DOHH2 (cell line): ENCODE measurements around the gene RRAGC.
A peak's percentile ranks its signal among the peaks of the same experiment; 100 is the strongest.
"Not testable (repeated sequence)": the region's sequence is repeated elsewhere in the genome, so short reads cannot be mapped to it uniquely, and the experiment has no call there.

Experiments used
- H3F3A ChIP-seq: fragments of 200-600 bp; sonication (generic), shearing (Covaris generic); 2 replicates; pipeline ENCODE4 v1.6.0; 2016; ENCODE audit warnings: antibody characterized with exemption, mild to moderate bottlenecking; ENCODE audit not compliant: control insufficient read depth, insufficient read depth
- H3K27ac ChIP-seq: fragments of 200-600 bp; sonication (generic); 2 replicates; pipeline ENCODE4 v1.5.1; 2014; ENCODE audit warnings: low read depth, mild to moderate bottlenecking, low read length, moderate library complexity
- H3K27me3 ChIP-seq: fragments of 200-600 bp; sonication (generic); 2 replicates; pipeline ENCODE4 v1.6.1; 2014; ENCODE audit warnings: mild to moderate bottlenecking, low read length, mixed read lengths; ENCODE audit not compliant: control insufficient read depth
- H3K36me3 ChIP-seq: fragments of 200-600 bp; sonication (generic); 2 replicates; pipeline ENCODE4 v1.6.1; 2014; ENCODE audit warnings: mild to moderate bottlenecking, low read length, moderate library complexity, mixed read lengths; ENCODE audit not compliant: control insufficient read depth
- H3K4me1 ChIP-seq: fragments of 200-600 bp; sonication (generic); 2 replicates; pipeline ENCODE4 v1.6.1; 2014; ENCODE audit warnings: mild to moderate bottlenecking, low read length, mixed read lengths; ENCODE audit not compliant: control insufficient read depth
- H3K4me2 ChIP-seq: fragments of 200-600 bp; sonication (generic); 2 replicates; pipeline ENCODE4 v1.6.0; 2014; ENCODE audit warnings: mild to moderate bottlenecking, low read length, moderate library complexity
- H3K4me3 ChIP-seq: fragments of 200-600 bp; sonication (generic); 2 replicates; pipeline ENCODE4 v1.5.1; 2014; ENCODE audit warnings: mild to moderate bottlenecking, low read length, mixed read lengths
- H3K79me2 ChIP-seq: fragments of 200-600 bp; sonication (generic); 2 replicates; pipeline ENCODE4 v1.6.1; 2014; ENCODE audit warnings: mild to moderate bottlenecking, low read length, mixed read lengths; ENCODE audit not compliant: control insufficient read depth
- H3K9me2 ChIP-seq: fragments of 200-600 bp; sonication (generic); replicated peaks from 2 replicates; pipeline ENCODE4 v1.6.1; 2014; ENCODE audit warnings: mild to moderate bottlenecking, low read length, mixed read lengths; ENCODE audit not compliant: control insufficient read depth
- H3K9me3 ChIP-seq: fragments of 200-600 bp; sonication (generic); 2 replicates; pipeline ENCODE4 v1.6.1; 2014; ENCODE audit warnings: antibody characterized with exemption, low read length, mixed read lengths; ENCODE audit not compliant: control insufficient read depth, insufficient read depth
- H4K20me1 ChIP-seq: fragments of 200-600 bp; sonication (generic); 2 replicates; pipeline ENCODE4 v1.6.0; 2014; ENCODE audit warnings: low read depth, mild to moderate bottlenecking, antibody characterized with exemption, low read length, moderate library complexity; ENCODE audit not compliant: control insufficient read depth, insufficient read depth
- EZH2phosphoT487 ChIP-seq: fragments of 200-600 bp; sonication (generic); IDR thresholded peaks from 2 replicates; pipeline ENCODE4 v1.6.1; 2017; ENCODE audit warnings: borderline replicate concordance, mild to moderate bottlenecking, antibody characterized with exemption, low read length, moderate library complexity, mixed read lengths
- TF ChIP-seq, protein P1 (sequence below): fragments of 200-600 bp; sonication (generic); IDR thresholded peaks from one replicate; pipeline ENCODE4 v1.5.1; 2014; ENCODE audit warnings: antibody characterized with exemption, mild to moderate bottlenecking, low read depth, low read length; ENCODE audit not compliant: poor library complexity, severe bottlenecking

RRAGC gene

DNA sequence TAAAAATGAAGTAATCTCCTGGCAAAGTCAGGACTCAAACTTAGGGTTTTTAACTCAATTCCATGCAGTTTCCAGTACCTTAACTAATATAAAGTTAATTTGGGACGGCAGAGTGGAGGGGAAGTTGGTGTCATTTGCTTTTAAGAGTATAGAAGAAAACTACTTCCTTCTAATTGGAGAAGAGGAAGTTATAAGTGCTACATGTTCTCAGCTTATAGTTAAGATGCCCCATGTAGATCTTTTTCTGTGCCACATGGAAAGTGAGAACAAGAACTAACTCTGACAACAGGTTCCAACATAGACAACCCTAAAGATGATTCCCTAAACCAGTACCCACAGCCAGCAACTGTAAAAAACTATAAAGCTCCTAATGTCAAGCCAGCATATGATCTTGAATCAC lies 11.5 kb downstream of the RRAGC start:
- Histone ChIP-seq H3K4me1 (peaks cover 16% of the 10 kb centered on the region), H3K4me3 (0 out of 2 replicates have a peak overlapping the region, but pooled peaks have one; percentile 9), H3K79me2 (no peaks in the 10 kb centered on the region), H3K27ac (peak overlapping the region; percentile 33), H3K4me2 (peak overlapping the region; percentile 43), H3K36me3 (peaks cover 45% of the 10 kb centered on the region), H3K27me3 (no peaks in the 10 kb centered on the region), H3K9me3 (no peaks in the 10 kb centered on the region), H3F3A (peaks cover 4% of the 10 kb centered on the region; the same call in 1 of the 2 replicates), H3K9me2 (no peaks in the 10 kb centered on the region), H4K20me1 (no peaks in the 10 kb centered on the region)
- TF ChIP-seq EZH2phosphoT487: no peak
- TF ChIP-seq, protein P1, sequence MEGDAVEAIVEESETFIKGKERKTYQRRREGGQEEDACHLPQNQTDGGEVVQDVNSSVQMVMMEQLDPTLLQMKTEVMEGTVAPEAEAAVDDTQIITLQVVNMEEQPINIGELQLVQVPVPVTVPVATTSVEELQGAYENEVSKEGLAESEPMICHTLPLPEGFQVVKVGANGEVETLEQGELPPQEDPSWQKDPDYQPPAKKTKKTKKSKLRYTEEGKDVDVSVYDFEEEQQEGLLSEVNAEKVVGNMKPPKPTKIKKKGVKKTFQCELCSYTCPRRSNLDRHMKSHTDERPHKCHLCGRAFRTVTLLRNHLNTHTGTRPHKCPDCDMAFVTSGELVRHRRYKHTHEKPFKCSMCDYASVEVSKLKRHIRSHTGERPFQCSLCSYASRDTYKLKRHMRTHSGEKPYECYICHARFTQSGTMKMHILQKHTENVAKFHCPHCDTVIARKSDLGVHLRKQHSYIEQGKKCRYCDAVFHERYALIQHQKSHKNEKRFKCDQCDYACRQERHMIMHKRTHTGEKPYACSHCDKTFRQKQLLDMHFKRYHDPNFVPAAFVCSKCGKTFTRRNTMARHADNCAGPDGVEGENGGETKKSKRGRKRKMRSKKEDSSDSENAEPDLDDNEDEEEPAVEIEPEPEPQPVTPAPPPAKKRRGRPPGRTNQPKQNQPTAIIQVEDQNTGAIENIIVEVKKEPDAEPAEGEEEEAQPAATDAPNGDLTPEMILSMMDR: no peak

DNA sequence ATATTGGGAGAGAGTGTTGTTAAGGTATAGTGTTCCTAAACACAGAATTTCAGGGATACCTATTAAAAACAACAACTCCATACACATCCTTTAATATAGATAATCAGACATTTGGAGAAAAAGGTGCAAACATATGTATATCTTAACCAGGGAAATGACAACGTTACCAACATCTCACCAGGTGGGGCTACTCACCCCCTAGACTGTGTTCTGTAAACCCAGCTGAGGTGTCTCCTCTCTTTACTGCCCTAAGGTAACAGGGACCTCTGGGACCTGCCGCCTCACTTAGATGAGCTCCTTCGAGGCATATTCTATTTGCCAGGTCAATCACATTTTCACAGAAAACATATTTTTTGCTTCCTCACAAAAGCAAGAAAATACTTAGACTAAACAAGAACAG lies 13.4 kb downstream of the RRAGC start:
- no peaks in the 10 kb centered on the region for H3K79me2 ChIP-seq
- no peak for TF ChIP-seq EZH2phosphoT487
- TF ChIP-seq, protein P1: no peak

DNA sequence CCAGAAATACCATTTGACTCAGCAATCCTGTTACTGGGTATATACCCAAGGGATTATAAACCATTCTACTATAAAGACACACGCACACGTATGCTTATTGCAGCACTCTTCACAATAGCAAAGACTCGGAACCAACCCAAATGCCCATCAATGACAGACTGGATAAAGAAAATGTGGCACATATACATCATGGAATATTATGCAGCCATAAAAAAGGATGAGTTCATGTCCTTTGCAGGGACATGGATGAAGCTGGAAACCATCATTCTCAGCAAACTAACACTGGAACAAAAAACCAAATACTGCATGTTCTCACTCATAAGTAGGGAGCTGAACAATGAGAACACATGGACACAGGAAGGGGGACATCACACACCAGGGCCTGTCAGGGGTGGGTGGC lies 14.5 kb downstream of the RRAGC start:
- H3K9me2 ChIP-seq, H3K4me2 ChIP-seq, H3F3A ChIP-seq, H3K79me2 ChIP-seq, H3K27ac ChIP-seq, H4K20me1 ChIP-seq, H3K27me3 ChIP-seq, H3K9me3 ChIP-seq, H3K4me3 ChIP-seq: not testable (repeated sequence)
- Histone ChIP-seq H3K36me3 (peaks cover 36% of the 10 kb centered on the region), H3K4me1 (peaks cover 16% of the 10 kb centered on the region)

More for the DNA sequence above, 13.4 kb downstream of the RRAGC start:
- H3K4me1 ChIP-seq: peaks cover 16% of the 10 kb centered on the region
- H3F3A ChIP-seq: no peaks in the 10 kb centered on the region
- no peak overlapping the region for H3K4me3 ChIP-seq
- no peaks in the 10 kb centered on the region for H3K27me3 ChIP-seq
- H3K27ac ChIP-seq: no peak overlapping the region
- H3K4me2 ChIP-seq: no peak overlapping the region
- no peaks in the 10 kb centered on the region for H3K9me3 ChIP-seq
- H4K20me1 ChIP-seq: no peaks in the 10 kb centered on the region
- peaks cover 40% of the 10 kb centered on the region for H3K36me3 ChIP-seq
- no peaks in the 10 kb centered on the region for H3K9me2 ChIP-seq

DNA sequence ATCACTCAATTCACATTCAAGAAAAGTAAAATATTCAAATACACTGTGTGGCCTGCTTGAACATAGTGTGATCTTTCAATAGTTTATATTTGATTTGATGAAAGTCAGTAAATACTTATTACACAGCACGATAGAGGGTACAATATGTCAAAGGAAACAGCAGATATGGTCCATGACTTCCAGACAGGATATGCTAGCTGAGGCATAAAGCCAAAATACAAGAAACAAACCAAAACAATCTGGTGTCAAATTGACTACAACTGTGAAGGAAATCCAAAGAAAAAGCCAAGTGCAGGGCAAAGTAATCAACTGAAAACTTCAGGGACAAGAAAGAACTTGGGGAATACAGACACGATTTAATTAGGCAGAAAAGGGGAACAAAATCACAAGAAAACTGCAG lies 19.3 kb downstream of the RRAGC start:
- no peaks in the 10 kb centered on the region for H3F3A ChIP-seq
- no peak overlapping the region for H3K27ac ChIP-seq
- H3K36me3 ChIP-seq: peaks cover 29% of the 10 kb centered on the region
- no peak overlapping the region for H3K4me2 ChIP-seq
- no peaks in the 10 kb centered on the region for H3K4me1 ChIP-seq
- H3K9me2 ChIP-seq: no peaks in the 10 kb centered on the region
- H3K9me3 ChIP-seq: no peaks in the 10 kb centered on the region
- no peaks in the 10 kb centered on the region for H3K27me3 ChIP-seq
- no peak for TF ChIP-seq EZH2phosphoT487
- TF ChIP-seq, protein P1: no peak
- no peak overlapping the region for H3K4me3 ChIP-seq
- H3K79me2 ChIP-seq: no peaks in the 10 kb centered on the region
- no peaks in the 10 kb centered on the region for H4K20me1 ChIP-seq
